GM21723 (cell line): ENCODE data around the gene CA7.
"Not testable (repeated sequence)": the region's sequence is repeated elsewhere in the genome, so short reads cannot be mapped to it uniquely, and the experiment has no call there.

Experiments
- ATAC-seq: cut with Tn5 transposase; IDR thresholded peaks from one replicate; pipeline ENCODE4 v1.9.1; 2021; ENCODE audit warnings: mild to moderate bottlenecking, moderate library complexity; ENCODE audit not compliant: unreplicated experiment

Gene CA7

GRCh38 chr16:66895999-66896398 lies 51.8 kb downstream of the CA7 start:
- no peak for ATAC-seq

- not testable (repeated sequence) for ATAC-seq
These were observed 52.5 kb downstream of the CA7 start for GRCh38 chr16:66896682-66897081.

GRCh38 chr16:66898207-66898606 lies 54.0 kb downstream of the CA7 start:
- no peak for ATAC-seq

GRCh38 chr16:66898933-66899309 lies 54.7 kb downstream of the CA7 start:
- ATAC-seq: no peak

- no peak for ATAC-seq
These were observed 55.2 kb downstream of the CA7 start for GRCh38 chr16:66899310-66899944.

- ATAC-seq: no peak
These were observed 55.9 kb downstream of the CA7 start for GRCh38 chr16:66899945-66900710.

GRCh38 chr16:66900721-66901441 lies 56.7 kb downstream of the CA7 start:
- no peak for ATAC-seq

- no peak for ATAC-seq
These were observed 57.4 kb downstream of the CA7 start for GRCh38 chr16:66901626-66902025.

GRCh38 chr16:66902648-66903543 lies 58.7 kb downstream of the CA7 start:
- no peak for ATAC-seq
